ENCODE data around the gene KRTAP19-7.

The KRTAP19-7 gene

DNA sequence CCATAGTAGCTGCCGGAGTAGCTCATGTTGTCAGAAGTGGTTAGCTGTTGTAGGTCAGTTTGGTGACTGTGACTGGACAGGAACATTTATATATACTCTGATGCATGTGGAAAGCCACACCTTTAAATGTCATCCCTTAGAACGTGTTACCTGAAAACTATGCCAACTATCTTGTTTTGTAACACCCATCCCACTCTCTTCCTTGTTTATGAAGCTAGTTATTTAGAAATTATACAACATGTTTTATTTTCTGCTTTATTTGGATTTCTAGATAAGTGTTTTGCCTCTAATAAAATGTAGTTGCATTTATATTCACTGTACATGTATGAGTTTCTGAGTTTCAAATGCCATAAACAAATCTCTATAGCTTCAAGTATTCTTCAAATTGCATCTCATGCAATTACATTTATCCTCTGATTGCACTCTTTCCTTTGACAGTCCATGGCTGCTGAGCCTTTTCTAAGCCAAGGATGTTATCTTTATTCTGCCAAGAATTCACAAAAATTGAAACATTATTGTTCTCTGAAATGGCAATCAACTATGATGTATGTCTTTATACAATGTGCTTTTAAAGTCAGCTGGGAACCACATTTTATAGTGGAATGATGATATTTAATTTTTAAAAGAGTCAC, at the start of gene KRTAP19-7:
KRTAP19-7 (minus strand) TSS at position 51 of the 632 bp plus-strand sequence; CDS start at position 26, 25 bp downstream.
- no peaks in the 10 kb centered on the region for H3K36me3 Mint-ChIP-seq (ENCODE audit: low read depth)
- H3K27ac Mint-ChIP-seq: no peak within 1 kb of the TSS
- intact Hi-C loops (cut with micrococcal nuclease): no loop called here
- no peaks in the 10 kb centered on the region for H3K27me3 Mint-ChIP-seq
- H3K4me1 Mint-ChIP-seq (ENCODE audit: low read depth): no peaks in the 10 kb centered on the region
- H3K9me3 Mint-ChIP-seq: peaks cover 8% of the 10 kb centered on the region
- H3K4me3 Mint-ChIP-seq: no peak within 1 kb of the TSS

GRCh38 chr21:30605968-30606367, 44.9 kb upstream of the KRTAP19-7 start:
- no peak overlapping the region for H3K4me3 Mint-ChIP-seq

GRCh38 chr21:30600787-30601186, 39.7 kb upstream of the KRTAP19-7 start, which contains the start of gene KRTAP22-1:
Gene KRTAP22-1 (plus strand): TSS chr21:30601087.
- Mint-ChIP-seq H3K27ac (no peak within 1 kb of the TSS), H3K4me1 (ENCODE audit: low read depth) (no peaks in the 10 kb centered on the region), H3K27me3 (no peaks in the 10 kb centered on the region), H3K9me3 (peaks cover 51% of the 10 kb centered on the region), H3K4me3 (no peak within 1 kb of the TSS), H3K36me3 (ENCODE audit: low read depth) (no peaks in the 10 kb centered on the region)
- intact Hi-C loops (cut with micrococcal nuclease): no loop called here

More at GRCh38 chr21:30605968-30606367, 44.9 kb upstream of the KRTAP19-7 start:
- Mint-ChIP-seq H3K36me3 (ENCODE audit: low read depth) (no peaks in the 10 kb centered on the region), H3K27me3 (no peaks in the 10 kb centered on the region), H3K4me1 (ENCODE audit: low read depth) (no peaks in the 10 kb centered on the region), H3K27ac (no peak overlapping the region), H3K9me3 (peaks cover 66% of the 10 kb centered on the region)
- intact Hi-C loops (cut with micrococcal nuclease): no loop called here

DNA sequence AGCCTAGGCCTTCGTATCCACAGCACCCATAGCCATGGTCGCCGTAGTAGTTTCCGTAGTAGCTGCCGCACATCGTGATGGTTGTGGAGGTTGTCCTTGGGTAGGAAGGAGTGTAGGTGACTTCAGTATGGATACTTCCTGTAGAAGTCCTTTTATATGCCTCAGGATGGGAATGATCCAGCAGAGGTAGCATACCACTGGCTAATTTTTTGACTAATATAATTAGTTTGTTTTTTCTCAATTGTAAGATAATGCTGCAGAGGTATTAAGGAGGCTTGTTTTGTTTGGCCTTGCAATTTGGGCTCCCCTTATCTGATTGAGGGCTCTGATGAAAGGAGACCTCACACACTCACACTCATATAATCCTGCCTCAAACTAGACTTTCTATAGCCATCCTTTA, 37.7 kb upstream of the KRTAP19-7 start, which contains the start of gene KRTAP6-2:
KRTAP6-2 (minus strand) TSS at position 101 of the 400 bp plus-strand sequence; CDS start at position 73, 28 bp downstream.
- Mint-ChIP-seq H3K4me1 (ENCODE audit: low read depth) (no peaks in the 10 kb centered on the region), H3K4me3 (no peak within 1 kb of the TSS), H3K27me3 (no peaks in the 10 kb centered on the region), H3K9me3 (peaks cover 31% of the 10 kb centered on the region), H3K36me3 (ENCODE audit: low read depth) (no peaks in the 10 kb centered on the region), H3K27ac (no peak within 1 kb of the TSS)
- intact Hi-C loops (cut with micrococcal nuclease): no loop called here

DNA sequence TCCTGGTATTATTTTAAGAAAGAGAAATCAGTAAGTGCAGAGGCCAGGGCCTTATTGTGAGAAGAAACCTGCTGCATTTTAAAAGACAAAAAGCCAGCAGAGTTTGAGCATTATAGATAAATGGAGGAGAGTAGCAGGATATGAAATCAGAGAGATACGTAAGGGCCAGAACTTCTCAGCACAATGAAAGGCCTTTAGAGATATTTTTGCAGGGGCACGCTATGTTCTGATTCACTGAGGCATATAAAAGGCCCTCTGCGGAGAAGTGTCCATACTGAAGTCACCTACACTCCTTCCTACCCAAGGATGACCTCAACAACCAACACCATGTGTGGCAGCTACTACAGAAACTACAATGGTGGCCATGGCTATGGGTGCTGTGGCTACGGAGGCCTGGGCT, 31.0 kb upstream of the KRTAP19-7 start, which contains the start of gene KRTAP6-3:
KRTAP6-3 (plus strand) TSS at position 301 of the 400 bp plus-strand sequence; CDS start at position 307, 6 bp downstream.
- H3K4me3 Mint-ChIP-seq: no peak within 1 kb of the TSS
- H3K4me1 Mint-ChIP-seq (ENCODE audit: low read depth): no peaks in the 10 kb centered on the region
- no peaks in the 10 kb centered on the region for H3K9me3 Mint-ChIP-seq
- no peaks in the 10 kb centered on the region for H3K27me3 Mint-ChIP-seq
- intact Hi-C loops (cut with micrococcal nuclease): no loop called here
- no peak within 1 kb of the TSS for H3K27ac Mint-ChIP-seq
- H3K36me3 Mint-ChIP-seq (ENCODE audit: low read depth): no peaks in the 10 kb centered on the region

- Mint-ChIP-seq H3K4me1 (ENCODE audit: low read depth) (no peaks in the 10 kb centered on the region), H3K9me3 (peaks cover 2% of the 10 kb centered on the region), H3K4me3 (no peak within 1 kb of the TSS), H3K27ac (no peak within 1 kb of the TSS), H3K27me3 (no peaks in the 10 kb centered on the region), H3K36me3 (ENCODE audit: low read depth) (no peaks in the 10 kb centered on the region)
- intact Hi-C loops (cut with micrococcal nuclease): no loop called here
These were observed 29.2 kb upstream of the KRTAP19-7 start, which contains the start of gene KRTAP22-2 for GRCh38 chr21:30590297-30590696. Gene KRTAP22-2 (minus strand): TSS chr21:30590397.

- Mint-ChIP-seq H3K4me1 (ENCODE audit: low read depth) (no peaks in the 10 kb centered on the region), H3K27ac (no peak overlapping the region), H3K9me3 (peaks cover 18% of the 10 kb centered on the region), H3K4me3 (no peak overlapping the region), H3K36me3 (ENCODE audit: low read depth) (no peaks in the 10 kb centered on the region), H3K27me3 (no peaks in the 10 kb centered on the region)
- intact Hi-C loops (cut with micrococcal nuclease): no loop called here
These were observed 21.8 kb upstream of the KRTAP19-7 start for GRCh38 chr21:30582870-30583269.

- intact Hi-C loops (cut with micrococcal nuclease): no loop called here
- H3K27ac Mint-ChIP-seq: no peak overlapping the region
- peaks cover 14% of the 10 kb centered on the region for H3K9me3 Mint-ChIP-seq
- no peaks in the 10 kb centered on the region for H3K27me3 Mint-ChIP-seq
- H3K4me3 Mint-ChIP-seq: no peak overlapping the region
- H3K36me3 Mint-ChIP-seq (ENCODE audit: low read depth): no peaks in the 10 kb centered on the region
- no peaks in the 10 kb centered on the region for H3K4me1 Mint-ChIP-seq (ENCODE audit: low read depth)
These were observed 19.0 kb upstream of the KRTAP19-7 start for GRCh38 chr21:30580132-30580531.

- no peaks in the 10 kb centered on the region for H3K36me3 Mint-ChIP-seq (ENCODE audit: low read depth)
- no peaks in the 10 kb centered on the region for H3K27me3 Mint-ChIP-seq
- intact Hi-C loops (cut with micrococcal nuclease): no loop called here
- peaks cover 6% of the 10 kb centered on the region for H3K9me3 Mint-ChIP-seq
- no peak overlapping the region for H3K4me3 Mint-ChIP-seq
- H3K4me1 Mint-ChIP-seq (ENCODE audit: low read depth): no peaks in the 10 kb centered on the region
- H3K27ac Mint-ChIP-seq: no peak overlapping the region
These were observed 18.2 kb upstream of the KRTAP19-7 start for GRCh38 chr21:30579346-30579745.

GRCh38 chr21:30577766-30578165, 16.7 kb upstream of the KRTAP19-7 start:
- no peaks in the 10 kb centered on the region for H3K36me3 Mint-ChIP-seq (ENCODE audit: low read depth)
- no peaks in the 10 kb centered on the region for H3K4me1 Mint-ChIP-seq (ENCODE audit: low read depth)
- H3K27ac Mint-ChIP-seq: no peak overlapping the region
- H3K4me3 Mint-ChIP-seq: no peak overlapping the region
- H3K9me3 Mint-ChIP-seq: no peaks in the 10 kb centered on the region
- intact Hi-C loops (cut with micrococcal nuclease): no loop called here
- no peaks in the 10 kb centered on the region for H3K27me3 Mint-ChIP-seq

DNA sequence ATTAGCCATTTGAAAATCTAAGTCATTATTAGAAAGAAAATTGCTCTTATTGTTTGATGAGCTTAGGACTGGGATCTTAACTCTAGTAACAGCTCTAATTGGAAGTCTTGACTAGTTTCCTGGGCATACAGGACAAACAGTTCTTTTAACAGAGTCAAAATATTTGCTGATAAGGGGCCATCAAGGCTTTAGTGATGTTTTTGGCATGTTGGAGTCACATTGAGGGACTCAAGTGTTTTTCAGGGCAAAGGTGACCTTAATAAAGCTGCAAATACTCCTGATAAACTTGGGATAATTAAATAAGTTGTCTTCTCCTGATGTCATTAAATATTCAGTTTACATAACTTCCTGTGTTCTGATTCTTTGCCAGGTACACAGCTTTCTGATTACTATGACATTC, 6.5 kb upstream of the KRTAP19-7 start:
- H3K9me3 Mint-ChIP-seq: no peaks in the 10 kb centered on the region
- no peaks in the 10 kb centered on the region for H3K36me3 Mint-ChIP-seq (ENCODE audit: low read depth)
- H3K27ac Mint-ChIP-seq: no peak overlapping the region
- H3K27me3 Mint-ChIP-seq: no peaks in the 10 kb centered on the region
- intact Hi-C loops (cut with micrococcal nuclease): no loop called here
- no peak overlapping the region for H3K4me3 Mint-ChIP-seq
- H3K4me1 Mint-ChIP-seq (ENCODE audit: low read depth): no peaks in the 10 kb centered on the region

DNA sequence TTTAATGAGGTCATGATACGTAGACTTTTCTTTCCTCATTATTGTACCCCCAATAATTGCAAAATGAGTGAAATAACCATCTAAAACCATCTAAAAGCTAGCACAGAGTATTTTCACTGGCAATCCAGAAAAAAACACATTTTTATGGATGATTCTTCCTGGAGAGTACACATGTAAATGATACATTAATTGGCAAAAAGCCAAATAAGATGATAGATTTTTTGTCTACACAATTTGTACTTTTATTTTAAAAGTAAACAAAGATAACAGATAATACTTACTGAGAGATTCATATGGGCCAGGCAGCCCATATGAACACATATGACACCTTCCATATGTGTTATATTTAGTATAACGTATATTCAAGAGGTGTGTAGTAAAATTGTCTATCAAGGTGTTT, 2.5 kb upstream of the KRTAP19-7 start:
- Mint-ChIP-seq H3K9me3 (no peaks in the 10 kb centered on the region), H3K27ac (no peak overlapping the region), H3K4me3 (no peak overlapping the region), H3K36me3 (ENCODE audit: low read depth) (no peaks in the 10 kb centered on the region), H3K27me3 (no peaks in the 10 kb centered on the region), H3K4me1 (ENCODE audit: low read depth) (no peaks in the 10 kb centered on the region)
- intact Hi-C loops (cut with micrococcal nuclease): no loop called here

GRCh38 chr21:30563072-30563471, 2.0 kb upstream of the KRTAP19-7 start:
- Mint-ChIP-seq H3K36me3 (ENCODE audit: low read depth) (no peaks in the 10 kb centered on the region), H3K27me3 (no peaks in the 10 kb centered on the region), H3K4me1 (ENCODE audit: low read depth) (no peaks in the 10 kb centered on the region), H3K9me3 (no peaks in the 10 kb centered on the region), H3K4me3 (no peak overlapping the region), H3K27ac (no peak overlapping the region)
- intact Hi-C loops (cut with micrococcal nuclease): no loop called here

DNA sequence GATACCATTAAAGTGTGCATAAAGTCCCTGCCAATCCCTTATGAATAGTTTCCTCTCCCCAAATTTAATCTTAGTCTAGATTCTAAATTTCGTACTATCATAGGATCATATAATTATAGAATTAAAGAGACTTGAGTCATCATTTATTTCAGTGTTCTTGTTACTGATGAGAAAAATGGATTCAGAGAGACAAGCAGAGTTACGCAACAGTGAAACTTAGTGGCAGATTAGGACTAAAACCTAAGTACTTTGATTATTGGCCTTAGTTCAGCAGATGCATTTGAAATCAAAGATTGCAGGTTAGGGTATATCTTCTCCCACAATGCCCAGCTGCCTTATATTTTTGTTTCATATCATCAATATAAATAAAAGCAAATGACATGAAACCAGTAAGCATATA, 843 bp upstream of the KRTAP19-7 start:
- Mint-ChIP-seq H3K27me3 (no peaks in the 10 kb centered on the region), H3K9me3 (peaks cover 2% of the 10 kb centered on the region), H3K36me3 (ENCODE audit: low read depth) (no peaks in the 10 kb centered on the region), H3K4me1 (ENCODE audit: low read depth) (no peaks in the 10 kb centered on the region), H3K27ac (no peak overlapping the region), H3K4me3 (no peak overlapping the region)
- intact Hi-C loops (cut with micrococcal nuclease): no loop called here

DNA sequence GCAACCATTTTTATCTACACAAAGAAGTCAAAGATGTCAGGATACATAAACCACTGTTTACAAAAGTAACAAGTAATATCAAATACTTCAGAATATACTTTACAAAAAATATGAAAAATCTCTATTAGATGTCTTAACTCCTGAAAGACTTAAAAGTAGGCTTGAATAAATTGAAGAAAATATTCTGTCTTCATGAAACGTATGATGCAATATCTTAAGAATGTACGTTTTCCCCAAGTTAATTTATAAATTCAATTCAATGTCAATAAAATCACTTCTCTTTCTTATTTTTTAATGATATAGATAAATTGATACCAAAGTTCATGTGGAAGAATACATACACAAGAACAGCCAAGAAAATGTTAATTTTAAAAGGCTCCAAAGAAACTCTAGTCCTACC, 6.0 kb downstream of the KRTAP19-7 start:
- H3K27ac Mint-ChIP-seq: no peak overlapping the region
- no peak overlapping the region for H3K4me3 Mint-ChIP-seq
- intact Hi-C loops (cut with micrococcal nuclease): no loop called here
- no peaks in the 10 kb centered on the region for H3K4me1 Mint-ChIP-seq (ENCODE audit: low read depth)
- no peaks in the 10 kb centered on the region for H3K27me3 Mint-ChIP-seq
- H3K9me3 Mint-ChIP-seq: peaks cover 37% of the 10 kb centered on the region
- no peaks in the 10 kb centered on the region for H3K36me3 Mint-ChIP-seq (ENCODE audit: low read depth)
